Caco-2 (cell line): ENCODE data around the gene DAPK1. TPM values are rescaled to one million over a fixed set of nuclear protein-coding genes. Genes with fewer than 3 reads are reported as not detected.

Experiments used
- BruUV-seq: library from RNA; stranded (reverse); fragments of 400-500 nt; replicated peaks from 2 replicates; lab custom pipeline; 2021; lab: Mats Ljungman, UMichigan
- CTCF ChIA-PET: fragments of 300-600 bp; sonication (Branson Sonifier 250); formaldehyde crosslinking; loops from one replicate; lab custom pipeline; 2022; ENCODE audit warnings: antibody characterized with exemption; lab: Charles Lee
- POLR2A ChIA-PET: fragments of 300-600 bp; sonication (Branson Sonifier 250); formaldehyde crosslinking; loops from one replicate; lab custom pipeline; 2022; ENCODE audit warnings: antibody characterized with exemption; lab: Charles Lee
- DNase-seq, 2 experiments: peaks; one replicate each; pipeline versions ENCODE4 v3.0.0 to v3.0.0-alpha.2; 2020 to 2022
- H3K27me3 ChIP-seq: replicated peaks from 2 replicates; pipeline ENCODE4 v1.6.0; 2011; ENCODE audit warnings: low read length; ENCODE audit not compliant: control insufficient read depth, insufficient read depth
- H3K36me3 ChIP-seq: 2 replicates; pipeline ENCODE4 v1.5.1; 2011; ENCODE audit warnings: low read length; ENCODE audit not compliant: control insufficient read depth, insufficient read depth
- H3K4me1 ChIP-seq: fragments of 250-450 bp; sonication (Bioruptor Pico); 2 replicates; pipeline ENCODE4 v1.5.1; 2020; ENCODE audit warnings: mild to moderate bottlenecking
- H3K4me3 ChIP-seq: 2 replicates; pipeline ENCODE4 v1.5.1; 2011; ENCODE audit warnings: low read depth, mild to moderate bottlenecking, control low read depth, low read length
- H3K9me3 ChIP-seq: fragments of 250-450 bp; sonication (Bioruptor Pico); 2 replicates; pipeline ENCODE4 v1.5.1; 2020; ENCODE audit warnings: mild to moderate bottlenecking, moderate library complexity
- H3K27ac Mint-ChIP-seq: one replicate; pipeline ENCODE4 v1.8.0; 2022; ENCODE audit warnings: mixed read lengths; ENCODE audit not compliant: unreplicated experiment
- H3K27me3 Mint-ChIP-seq: one replicate; pipeline ENCODE4 v1.8.0; 2022; ENCODE audit warnings: mixed read lengths; ENCODE audit not compliant: insufficient read depth, unreplicated experiment
- H3K36me3 Mint-ChIP-seq: one replicate; pipeline ENCODE4 v1.8.0; 2022; ENCODE audit warnings: mild to moderate bottlenecking, mixed read lengths; ENCODE audit not compliant: insufficient read depth, unreplicated experiment
- H3K4me1 Mint-ChIP-seq: one replicate; pipeline ENCODE4 v1.8.0; 2022; ENCODE audit warnings: low read depth, mixed read lengths; ENCODE audit not compliant: unreplicated experiment
- H3K4me3 Mint-ChIP-seq: one replicate; pipeline ENCODE4 v1.8.0; 2022; ENCODE audit warnings: mild to moderate bottlenecking, moderate library complexity, mixed read lengths; ENCODE audit not compliant: unreplicated experiment
- H3K9me3 Mint-ChIP-seq: one replicate; pipeline ENCODE4 v1.8.0; 2022; ENCODE audit warnings: mixed read lengths; ENCODE audit not compliant: unreplicated experiment
- intact Hi-C: fragments of 100-400 bp; cut with micrococcal nuclease; formaldehyde crosslinking; loops from one replicate; pipeline ENCODE4 v1.10.0; 2022; ENCODE audit not compliant: unreplicated experiment
- total RNA-seq: library from RNA; stranded (reverse); gene quantifications from 2 replicates; pipeline ENCODE4 v1.2.3, GENCODE V29; 2022
- TF ChIP-seq, protein P1 (sequence below), 2 experiments: fragments of 200-600 bp in 1 of 2; IDR thresholded peaks; 1 replicate in 1 of 2; 2 replicates in 1 of 2; pipeline versions ENCODE4 v1.5.1 to v1.8.0; 2011 to 2022; ENCODE audit warnings: antibody characterized with exemption in 1 of 2, control low read depth in 1 of 2, inconsistent platforms in 1 of 2, low read depth in 1 of 2, low read length in 1 of 2, mild to moderate bottlenecking in 1 of 2, moderate library complexity in 1 of 2; ENCODE audit not compliant: insufficient read depth in 1 of 2, severe bottlenecking in 1 of 2, unreplicated experiment in 1 of 2

The DAPK1 gene
- total RNA-seq, 1 experiment from 2014 or later, result 79.2 TPM

DNA sequence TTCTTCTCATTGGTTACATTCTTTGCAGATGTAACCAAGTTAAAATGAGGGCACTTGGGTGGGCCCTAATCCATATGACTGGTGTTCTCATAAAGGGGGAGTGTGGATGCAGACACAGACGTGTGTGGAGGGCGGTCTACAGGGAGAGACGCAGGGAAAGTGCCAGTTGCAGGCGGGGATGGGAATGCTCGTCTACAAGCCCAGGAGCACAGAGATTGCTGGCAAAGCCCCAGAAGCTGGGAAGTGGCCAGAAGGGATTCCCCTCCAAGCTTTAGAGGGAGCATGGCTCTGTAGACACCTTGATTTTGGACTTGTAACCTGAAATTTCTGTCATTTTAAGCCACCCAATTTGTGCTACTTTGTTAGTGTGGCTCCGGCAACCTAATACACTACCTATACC lies 131.4 kb downstream of the DAPK1 start:
- H3K36me3 Mint-ChIP-seq, result no peaks in the 10 kb centered on the region
- CTCF ChIA-PET, result no interaction called here

DNA sequence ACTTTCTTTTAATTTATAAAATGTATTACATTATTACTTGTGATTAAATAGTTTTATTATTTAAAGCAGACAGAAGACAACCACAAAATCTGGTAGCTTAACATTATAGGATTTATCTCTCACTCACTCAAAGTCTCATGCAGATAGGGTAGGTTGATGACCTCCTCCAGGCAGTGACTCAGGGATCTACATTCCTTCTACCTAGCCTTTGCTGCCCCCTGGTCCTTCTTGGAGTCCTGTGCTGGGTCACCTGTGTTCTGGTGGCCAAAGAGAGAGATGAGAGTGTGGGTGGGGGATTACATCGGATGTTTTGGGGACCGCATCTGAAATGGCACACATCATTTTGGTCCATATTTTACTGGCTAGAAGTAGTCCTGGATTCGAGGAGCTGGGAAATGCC lies 132.6 kb downstream of the DAPK1 start:
- no peak for DNase-seq
- H3K9me3 ChIP-seq, result no peaks in the 10 kb centered on the region
- no peaks in the 10 kb centered on the region for H3K9me3 Mint-ChIP-seq
- POLR2A ChIA-PET, result no interaction called here
- no peak overlapping the region for H3K4me3 ChIP-seq
- no peaks in the 10 kb centered on the region for H3K36me3 Mint-ChIP-seq
- H3K27ac Mint-ChIP-seq, result no peak overlapping the region
- BruUV-seq, result no TSS peak
- intact Hi-C loops, result no loop called here
- TF ChIP-seq, protein P1, sequence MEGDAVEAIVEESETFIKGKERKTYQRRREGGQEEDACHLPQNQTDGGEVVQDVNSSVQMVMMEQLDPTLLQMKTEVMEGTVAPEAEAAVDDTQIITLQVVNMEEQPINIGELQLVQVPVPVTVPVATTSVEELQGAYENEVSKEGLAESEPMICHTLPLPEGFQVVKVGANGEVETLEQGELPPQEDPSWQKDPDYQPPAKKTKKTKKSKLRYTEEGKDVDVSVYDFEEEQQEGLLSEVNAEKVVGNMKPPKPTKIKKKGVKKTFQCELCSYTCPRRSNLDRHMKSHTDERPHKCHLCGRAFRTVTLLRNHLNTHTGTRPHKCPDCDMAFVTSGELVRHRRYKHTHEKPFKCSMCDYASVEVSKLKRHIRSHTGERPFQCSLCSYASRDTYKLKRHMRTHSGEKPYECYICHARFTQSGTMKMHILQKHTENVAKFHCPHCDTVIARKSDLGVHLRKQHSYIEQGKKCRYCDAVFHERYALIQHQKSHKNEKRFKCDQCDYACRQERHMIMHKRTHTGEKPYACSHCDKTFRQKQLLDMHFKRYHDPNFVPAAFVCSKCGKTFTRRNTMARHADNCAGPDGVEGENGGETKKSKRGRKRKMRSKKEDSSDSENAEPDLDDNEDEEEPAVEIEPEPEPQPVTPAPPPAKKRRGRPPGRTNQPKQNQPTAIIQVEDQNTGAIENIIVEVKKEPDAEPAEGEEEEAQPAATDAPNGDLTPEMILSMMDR (IDR thresholded peaks at IDR 0.05; ENCODE audit: insufficient read depth in 1 of 2, low read depth in 1 of 2, low read length in 1 of 2, severe bottlenecking in 1 of 2, unreplicated experiment in 1 of 2), result no peak
- no peaks in the 10 kb centered on the region for H3K27me3 ChIP-seq
- no peaks in the 10 kb centered on the region for H3K27me3 Mint-ChIP-seq
- no peaks in the 10 kb centered on the region for H3K4me1 ChIP-seq
- no peak overlapping the region for H3K4me3 Mint-ChIP-seq
- H3K4me1 Mint-ChIP-seq, result no peaks in the 10 kb centered on the region
- CTCF ChIA-PET, result no interaction called here
- H3K36me3 ChIP-seq, result no peaks in the 10 kb centered on the region; the same call in 1 of the 2 replicates

More for the DNA sequence above, 131.4 kb downstream of the DAPK1 start:
- intact Hi-C loops, result no loop called here
- Mint-ChIP-seq H3K4me3 (no peak overlapping the region), H3K27me3 (no peaks in the 10 kb centered on the region), H3K4me1 (no peaks in the 10 kb centered on the region), H3K9me3 (no peaks in the 10 kb centered on the region), H3K27ac (no peak overlapping the region)
- POLR2A ChIA-PET, result no interaction called here
- TF ChIP-seq, protein P1 (IDR thresholded peaks at IDR 0.05; ENCODE audit: insufficient read depth in 1 of 2, low read depth in 1 of 2, low read length in 1 of 2, severe bottlenecking in 1 of 2, unreplicated experiment in 1 of 2), result no peak
- H3K9me3 ChIP-seq, result no peaks in the 10 kb centered on the region
- H3K27me3 ChIP-seq, result no peaks in the 10 kb centered on the region
- no peaks in the 10 kb centered on the region for H3K4me1 ChIP-seq
- no peak for DNase-seq
- H3K36me3 ChIP-seq, result no peaks in the 10 kb centered on the region; the same call in 1 of the 2 replicates
- no TSS peak for BruUV-seq
- H3K4me3 ChIP-seq, result no peak overlapping the region

DNA sequence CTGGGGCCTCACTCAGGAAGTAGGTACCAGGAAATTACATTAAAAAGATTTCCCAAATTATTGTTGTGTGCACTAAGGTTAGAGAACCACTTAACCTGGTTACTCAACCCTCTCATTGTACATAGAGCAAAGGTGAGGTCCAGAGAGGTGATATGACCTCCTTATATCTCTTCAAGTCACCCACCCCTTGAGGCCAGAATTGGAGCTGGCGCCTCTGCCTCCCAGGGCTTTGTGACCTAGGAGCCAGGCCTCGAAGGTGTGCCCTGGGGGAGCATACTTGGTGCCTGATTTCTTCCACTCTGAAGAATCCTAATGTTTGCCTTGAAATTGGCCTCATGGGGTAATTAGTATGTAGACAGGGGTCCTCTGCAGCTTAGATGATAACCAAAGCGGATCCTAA lies 133.2 kb downstream of the DAPK1 start:
- H3K36me3 ChIP-seq, result no peaks in the 10 kb centered on the region; the same call in 1 of the 2 replicates
- POLR2A ChIA-PET, result no interaction called here
- DNase-seq, result no peak
- BruUV-seq, result no TSS peak
- CTCF ChIA-PET, result no interaction called here
- TF ChIP-seq, protein P1 (IDR thresholded peaks at IDR 0.05; ENCODE audit: insufficient read depth in 1 of 2, low read depth in 1 of 2, low read length in 1 of 2, severe bottlenecking in 1 of 2, unreplicated experiment in 1 of 2), result no peak
- H3K9me3 ChIP-seq, result no peaks in the 10 kb centered on the region
- no peaks in the 10 kb centered on the region for H3K4me1 Mint-ChIP-seq
- H3K27me3 ChIP-seq, result no peaks in the 10 kb centered on the region
- H3K27me3 Mint-ChIP-seq, result no peaks in the 10 kb centered on the region
- H3K4me3 ChIP-seq, result no peak overlapping the region
- H3K4me3 Mint-ChIP-seq, result no peak overlapping the region
- no peaks in the 10 kb centered on the region for H3K9me3 Mint-ChIP-seq
- H3K36me3 Mint-ChIP-seq, result no peaks in the 10 kb centered on the region
- H3K27ac Mint-ChIP-seq, result no peak overlapping the region
- intact Hi-C loops, result no loop called here
- H3K4me1 ChIP-seq, result no peaks in the 10 kb centered on the region
